HL-60 (cell line): Measurements from ENCODE around the gene PGAP3.

ENCODE experiments used
- DNase-seq, 2 experiments: peaks; one replicate each; pipeline ENCODE4 v3.0.0-alpha.2; 2010 to 2020; ENCODE audit warnings: low read depth in 1 of 2, low spot score in 1 of 2
- H3K27ac ChIP-seq: fragments of 250-450 bp; sonication (Bioruptor Pico); replicated peaks from 2 replicates; pipeline ENCODE4 v1.5.1; 2020; ENCODE audit warnings: mild to moderate bottlenecking, moderate library complexity
- H3K27me3 ChIP-seq: fragments of 250-450 bp; sonication (Bioruptor Pico); 2 replicates; pipeline ENCODE4 v1.5.1; 2021; ENCODE audit warnings: mild to moderate bottlenecking, moderate library complexity; ENCODE audit not compliant: insufficient read depth, poor library complexity, severe bottlenecking
- H3K4me3 ChIP-seq: replicated peaks from 2 replicates; pipeline ENCODE4 v1.5.1; 2011; ENCODE audit warnings: mild to moderate bottlenecking, control low read depth, low read length; ENCODE audit not compliant: insufficient read depth
- GABPA ChIP-seq: IDR thresholded peaks from 2 replicates; pipeline ENCODE4 v1.6.1; 2012; ENCODE audit warnings: low read depth
- POLR2AphosphoS5 ChIP-seq: IDR thresholded peaks from 2 replicates; pipeline ENCODE4 v1.6.1; 2012; ENCODE audit warnings: low read depth
- SPI1 ChIP-seq: IDR thresholded peaks from 2 replicates; pipeline ENCODE4 v1.6.1; 2012; ENCODE audit warnings: low read depth, mild to moderate bottlenecking, borderline replicate concordance
- TF ChIP-seq, protein P1 (sequence below): IDR thresholded peaks from one replicate; pipeline ENCODE4 v1.5.1; 2011; ENCODE audit warnings: low read length, control low read depth, inconsistent platforms; ENCODE audit not compliant: insufficient read depth
- TF ChIP-seq, protein P2 (sequence below): IDR thresholded peaks from 2 replicates; pipeline ENCODE4 v1.6.1; 2012; ENCODE audit warnings: low read depth; ENCODE audit not compliant: insufficient replicate concordance

Gene PGAP3

DNA sequence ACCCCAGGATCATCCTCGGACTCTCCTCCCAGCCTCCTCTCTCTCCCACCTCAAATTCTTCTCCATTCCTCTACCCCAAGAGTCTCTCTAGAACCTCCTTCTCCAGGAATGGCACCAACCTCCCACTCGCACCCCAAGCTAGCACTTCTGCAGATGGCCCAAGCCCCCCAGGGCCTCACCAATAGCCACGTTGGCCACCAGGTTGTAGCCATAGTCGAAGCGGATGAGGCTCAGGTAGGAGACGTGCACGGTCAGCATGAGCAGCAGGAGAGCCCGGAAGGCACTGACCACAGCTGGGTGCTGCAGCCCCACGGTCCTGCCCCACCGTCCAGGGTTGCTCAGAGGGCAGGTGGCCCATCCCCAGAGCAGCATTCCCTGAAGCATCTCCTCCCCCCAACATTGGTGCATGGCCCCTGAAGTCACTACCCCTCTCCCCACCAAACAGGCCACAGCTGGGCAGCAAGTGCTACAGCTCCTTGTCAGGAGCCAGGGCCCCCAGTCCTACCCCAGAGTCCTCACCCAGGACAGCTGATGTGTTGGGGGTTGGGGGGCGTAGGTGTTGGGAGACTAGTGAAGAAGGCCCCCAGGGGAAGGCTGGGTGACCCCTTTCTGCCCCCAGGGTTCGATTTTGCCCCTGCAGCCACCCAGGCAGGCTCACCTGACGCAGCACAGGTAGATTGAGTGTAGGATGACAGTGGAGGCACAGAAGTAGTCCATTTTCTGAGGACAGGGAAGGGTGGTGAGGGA, 14.3 kb downstream of the PGAP3 start:
- no peak overlapping the region for H3K27ac ChIP-seq
- H3K27me3 ChIP-seq, result peaks cover 23% of the 10 kb centered on the region
- TF ChIP-seq, protein P1, sequence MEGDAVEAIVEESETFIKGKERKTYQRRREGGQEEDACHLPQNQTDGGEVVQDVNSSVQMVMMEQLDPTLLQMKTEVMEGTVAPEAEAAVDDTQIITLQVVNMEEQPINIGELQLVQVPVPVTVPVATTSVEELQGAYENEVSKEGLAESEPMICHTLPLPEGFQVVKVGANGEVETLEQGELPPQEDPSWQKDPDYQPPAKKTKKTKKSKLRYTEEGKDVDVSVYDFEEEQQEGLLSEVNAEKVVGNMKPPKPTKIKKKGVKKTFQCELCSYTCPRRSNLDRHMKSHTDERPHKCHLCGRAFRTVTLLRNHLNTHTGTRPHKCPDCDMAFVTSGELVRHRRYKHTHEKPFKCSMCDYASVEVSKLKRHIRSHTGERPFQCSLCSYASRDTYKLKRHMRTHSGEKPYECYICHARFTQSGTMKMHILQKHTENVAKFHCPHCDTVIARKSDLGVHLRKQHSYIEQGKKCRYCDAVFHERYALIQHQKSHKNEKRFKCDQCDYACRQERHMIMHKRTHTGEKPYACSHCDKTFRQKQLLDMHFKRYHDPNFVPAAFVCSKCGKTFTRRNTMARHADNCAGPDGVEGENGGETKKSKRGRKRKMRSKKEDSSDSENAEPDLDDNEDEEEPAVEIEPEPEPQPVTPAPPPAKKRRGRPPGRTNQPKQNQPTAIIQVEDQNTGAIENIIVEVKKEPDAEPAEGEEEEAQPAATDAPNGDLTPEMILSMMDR, result no peak
- TF ChIP-seq POLR2AphosphoS5 (no peak), GABPA (no peak), SPI1 (no peak)
- TF ChIP-seq, protein P2, sequence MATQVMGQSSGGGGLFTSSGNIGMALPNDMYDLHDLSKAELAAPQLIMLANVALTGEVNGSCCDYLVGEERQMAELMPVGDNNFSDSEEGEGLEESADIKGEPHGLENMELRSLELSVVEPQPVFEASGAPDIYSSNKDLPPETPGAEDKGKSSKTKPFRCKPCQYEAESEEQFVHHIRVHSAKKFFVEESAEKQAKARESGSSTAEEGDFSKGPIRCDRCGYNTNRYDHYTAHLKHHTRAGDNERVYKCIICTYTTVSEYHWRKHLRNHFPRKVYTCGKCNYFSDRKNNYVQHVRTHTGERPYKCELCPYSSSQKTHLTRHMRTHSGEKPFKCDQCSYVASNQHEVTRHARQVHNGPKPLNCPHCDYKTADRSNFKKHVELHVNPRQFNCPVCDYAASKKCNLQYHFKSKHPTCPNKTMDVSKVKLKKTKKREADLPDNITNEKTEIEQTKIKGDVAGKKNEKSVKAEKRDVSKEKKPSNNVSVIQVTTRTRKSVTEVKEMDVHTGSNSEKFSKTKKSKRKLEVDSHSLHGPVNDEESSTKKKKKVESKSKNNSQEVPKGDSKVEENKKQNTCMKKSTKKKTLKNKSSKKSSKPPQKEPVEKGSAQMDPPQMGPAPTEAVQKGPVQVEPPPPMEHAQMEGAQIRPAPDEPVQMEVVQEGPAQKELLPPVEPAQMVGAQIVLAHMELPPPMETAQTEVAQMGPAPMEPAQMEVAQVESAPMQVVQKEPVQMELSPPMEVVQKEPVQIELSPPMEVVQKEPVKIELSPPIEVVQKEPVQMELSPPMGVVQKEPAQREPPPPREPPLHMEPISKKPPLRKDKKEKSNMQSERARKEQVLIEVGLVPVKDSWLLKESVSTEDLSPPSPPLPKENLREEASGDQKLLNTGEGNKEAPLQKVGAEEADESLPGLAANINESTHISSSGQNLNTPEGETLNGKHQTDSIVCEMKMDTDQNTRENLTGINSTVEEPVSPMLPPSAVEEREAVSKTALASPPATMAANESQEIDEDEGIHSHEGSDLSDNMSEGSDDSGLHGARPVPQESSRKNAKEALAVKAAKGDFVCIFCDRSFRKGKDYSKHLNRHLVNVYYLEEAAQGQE, result no peak
- no peak for DNase-seq
- no peak overlapping the region for H3K4me3 ChIP-seq

DNA sequence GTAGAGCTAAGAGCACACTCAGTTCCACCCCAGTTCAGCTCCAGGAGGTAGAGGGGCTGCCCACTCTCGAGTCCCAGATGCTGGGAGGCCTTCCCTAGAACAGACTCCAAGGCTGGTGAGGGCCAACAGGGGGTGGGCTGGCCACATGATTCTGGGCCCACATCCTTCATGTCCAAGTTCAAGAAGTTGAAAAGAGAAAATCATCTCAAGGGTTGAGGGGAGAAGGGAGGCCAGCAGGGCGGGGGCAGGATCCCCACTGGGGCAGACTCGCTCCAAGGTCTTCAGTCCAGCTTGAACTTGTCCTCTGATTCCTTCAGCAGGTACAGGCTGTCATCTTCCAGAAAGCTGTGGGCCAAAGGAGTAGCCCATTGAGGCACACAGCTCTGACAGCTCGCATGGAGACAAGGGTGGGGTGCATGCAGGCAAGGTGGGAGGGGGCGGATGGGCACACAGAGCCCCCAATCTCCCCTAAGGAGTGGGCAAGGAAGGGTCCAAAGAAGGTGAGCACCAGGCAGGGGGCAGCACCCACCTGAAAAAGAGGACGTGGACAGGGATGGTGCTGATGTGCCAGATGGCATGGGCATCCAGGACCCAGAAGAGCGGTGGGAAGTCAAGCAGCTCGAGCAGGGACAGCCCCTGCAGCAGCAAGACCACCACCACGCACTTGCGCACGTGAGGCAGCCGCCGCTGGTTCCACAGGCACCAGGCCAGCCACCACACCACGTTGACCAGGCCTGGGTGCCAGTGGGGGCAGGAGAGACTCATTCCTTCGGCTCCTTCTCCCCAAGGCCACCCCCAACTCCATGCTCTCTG, 15.1 kb downstream of the PGAP3 start:
- peaks cover 24% of the 10 kb centered on the region for H3K27me3 ChIP-seq
- no peak overlapping the region for H3K4me3 ChIP-seq
- no peak for DNase-seq
- H3K27ac ChIP-seq, result no peak overlapping the region
- TF ChIP-seq SPI1 (no peak), GABPA (no peak), POLR2AphosphoS5 (no peak)
- TF ChIP-seq, protein P2, result no peak
- TF ChIP-seq, protein P1, result no peak

DNA sequence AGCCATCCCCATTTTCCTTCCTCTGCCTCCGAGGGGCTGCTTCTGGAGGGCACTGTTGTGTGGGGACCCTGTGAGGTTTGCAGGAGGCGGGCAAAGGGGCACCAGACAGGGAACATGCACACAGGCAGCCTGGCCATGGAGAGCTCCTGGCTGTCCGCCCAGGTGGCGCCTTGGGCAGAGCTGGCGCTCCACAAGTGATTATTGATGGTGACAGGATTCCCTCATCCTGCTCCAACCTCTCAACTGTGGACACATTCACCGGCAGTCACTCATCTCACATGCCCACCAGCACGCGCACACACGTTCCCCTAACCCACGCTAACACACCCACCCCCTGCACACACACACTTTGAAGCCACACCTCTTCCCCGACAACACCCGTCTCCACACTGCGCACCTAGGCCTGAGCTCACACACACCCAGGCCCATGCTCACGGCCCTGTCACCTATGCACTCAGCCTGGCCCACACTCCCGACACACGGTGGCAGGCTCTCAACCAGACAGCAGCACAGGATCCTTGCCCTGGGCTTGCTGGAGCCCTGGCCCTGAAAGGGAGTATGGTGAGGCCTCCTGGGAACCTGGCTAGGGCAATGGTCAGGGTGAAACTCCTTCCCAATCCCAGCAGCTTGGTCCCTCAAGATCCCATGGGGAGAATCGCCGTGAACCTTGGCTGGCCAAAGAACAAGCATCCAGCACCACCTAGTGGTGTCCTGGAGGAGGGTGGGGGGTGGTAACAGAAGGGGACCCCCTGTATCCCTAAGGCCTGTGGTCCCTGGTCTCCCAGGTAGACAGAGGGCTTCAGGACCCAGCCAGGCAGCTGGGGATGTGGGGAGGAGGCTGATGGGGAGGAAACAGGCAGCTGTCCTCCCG, 16.0 kb downstream of the PGAP3 start:
- TF ChIP-seq, protein P1, result no peak
- TF ChIP-seq SPI1 (no peak), GABPA (no peak), POLR2AphosphoS5 (no peak)
- TF ChIP-seq, protein P2, result no peak
- peaks cover 33% of the 10 kb centered on the region for H3K27me3 ChIP-seq
- no peak overlapping the region for H3K27ac ChIP-seq
- peak in 1 of 2 experiments; percentile 19 for DNase-seq
- H3K4me3 ChIP-seq, result no peak overlapping the region
